ENCODE results near the gene HIPK2.

Gene HIPK2

DNA sequence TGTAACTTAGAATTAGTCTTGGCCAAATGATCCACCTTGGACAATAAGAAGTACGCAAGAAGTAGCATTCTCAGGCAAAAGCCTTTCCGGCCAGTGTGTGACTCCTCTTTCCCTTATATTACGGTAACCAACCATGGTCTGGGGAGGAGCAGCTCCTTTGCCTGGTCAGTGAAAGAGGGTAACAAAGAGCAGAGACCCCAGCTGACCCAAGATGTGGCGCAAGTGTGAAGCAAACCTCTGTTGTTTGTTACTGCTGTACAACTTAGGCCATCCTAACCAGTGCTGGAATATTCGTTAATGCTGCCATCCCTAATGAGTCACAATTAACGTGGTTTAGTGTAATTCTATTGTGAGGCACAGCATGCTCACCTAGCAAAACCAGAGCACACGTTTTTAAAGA is 44.0 kb downstream of the HIPK2 start:
- DNase-seq, result no peak

DNA sequence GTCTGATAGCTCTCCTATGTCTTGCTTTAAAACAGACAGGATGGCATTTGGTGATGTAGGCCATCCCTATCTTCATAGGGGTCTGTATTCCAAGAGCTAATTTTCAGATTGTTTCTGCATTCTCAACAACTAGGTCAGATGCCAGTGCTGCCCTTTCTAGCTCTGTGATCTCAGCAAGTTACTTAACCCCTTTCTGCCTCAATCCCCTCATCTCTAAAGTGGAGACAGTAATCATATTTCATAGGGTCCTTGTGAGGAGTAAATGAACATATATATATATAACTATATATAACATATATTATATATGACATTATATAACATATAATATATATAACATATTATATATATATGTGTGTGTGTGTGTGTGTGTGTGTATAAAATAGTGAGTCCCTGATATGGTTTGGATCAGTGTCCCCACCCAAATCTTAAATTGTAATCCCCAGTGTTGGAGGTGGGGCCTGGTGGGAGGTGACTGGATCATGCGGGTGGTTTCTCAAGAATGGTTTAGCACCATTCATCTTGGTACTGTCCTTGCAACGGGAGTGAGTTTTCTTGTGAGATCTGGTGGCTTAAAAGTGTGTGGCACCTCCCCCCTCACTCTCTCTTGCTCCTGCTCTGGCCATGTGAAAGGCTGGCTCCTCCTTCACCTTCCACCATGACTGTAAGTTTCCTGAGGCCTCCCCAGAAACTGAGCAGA is 45.2 kb downstream of the HIPK2 start:
- no peak for DNase-seq

DNA sequence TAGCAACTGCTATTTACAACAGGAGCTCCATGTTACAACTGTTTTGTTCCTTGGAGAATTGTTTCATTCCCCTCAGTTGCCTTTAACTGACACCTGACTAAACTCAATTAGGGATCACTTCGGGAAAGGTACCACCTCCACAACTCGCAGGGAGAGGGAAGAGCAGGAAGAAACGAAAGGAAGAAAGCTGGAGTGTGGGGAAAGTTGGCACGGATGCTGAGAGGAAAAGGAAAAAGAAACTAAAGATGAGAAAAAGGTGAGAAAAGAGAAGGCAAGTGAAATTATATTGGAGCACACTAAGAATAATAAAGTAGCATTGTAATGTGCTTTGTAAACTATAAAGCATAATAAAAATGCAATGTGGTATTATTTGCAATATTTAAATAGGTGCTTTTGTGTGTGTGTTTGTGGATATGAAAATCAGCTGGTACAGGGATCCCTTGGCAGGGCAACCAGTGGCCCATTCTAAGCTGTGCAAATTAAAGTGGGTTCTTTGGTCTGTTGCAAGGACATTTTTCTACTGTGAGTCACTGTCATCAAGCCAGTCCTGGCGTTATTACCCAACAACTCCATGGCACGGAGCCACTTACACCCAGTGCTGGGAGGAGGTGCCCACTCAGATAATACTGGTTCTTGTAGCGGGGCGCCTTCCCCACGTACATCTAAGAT is 45.9 kb downstream of the HIPK2 start:
- DNase-seq, result peak in 9 of 14 donors; percentile 15 to 74 (median 53)

DNA sequence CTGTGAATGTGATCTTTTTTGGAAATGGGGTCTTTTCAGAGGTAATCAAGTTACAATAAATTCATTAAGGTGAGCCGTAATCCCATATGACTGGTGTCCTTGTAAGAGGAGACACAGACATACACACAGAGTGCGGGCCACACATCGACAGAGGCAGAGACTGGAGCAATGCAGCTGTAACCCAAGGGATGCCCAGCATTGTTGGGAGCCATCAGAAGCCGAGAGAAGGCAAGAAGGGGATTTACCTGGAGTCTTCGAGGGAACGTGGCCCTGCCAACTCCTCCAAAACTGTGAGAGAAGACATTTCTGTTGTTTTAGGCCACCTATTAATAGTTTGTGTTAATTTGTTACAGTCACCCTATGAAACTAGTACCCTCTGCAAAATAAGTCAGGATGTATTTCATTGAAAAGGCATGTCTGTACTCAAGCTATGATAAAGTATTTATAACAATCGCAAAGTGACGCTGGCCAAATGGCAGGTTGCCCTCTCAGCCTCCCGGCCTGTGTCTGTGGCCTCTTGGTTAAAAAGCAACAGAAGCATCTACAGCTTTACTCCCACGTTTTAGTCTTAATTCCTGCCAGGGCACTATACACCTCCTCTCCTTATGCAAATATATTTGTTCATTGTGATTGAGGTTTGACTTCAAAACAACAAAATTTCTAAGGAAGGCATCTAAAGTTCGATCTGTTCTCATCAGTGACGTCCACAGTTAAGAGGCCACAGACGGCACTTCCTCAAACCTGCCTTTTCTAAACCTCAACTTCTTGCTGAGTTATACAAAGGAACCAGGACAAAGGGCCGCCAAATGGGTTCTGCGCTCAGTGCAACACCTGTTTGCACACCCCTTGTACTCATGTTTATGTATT is 46.8 kb downstream of the HIPK2 start:
- DNase-seq, result no peak

DNA sequence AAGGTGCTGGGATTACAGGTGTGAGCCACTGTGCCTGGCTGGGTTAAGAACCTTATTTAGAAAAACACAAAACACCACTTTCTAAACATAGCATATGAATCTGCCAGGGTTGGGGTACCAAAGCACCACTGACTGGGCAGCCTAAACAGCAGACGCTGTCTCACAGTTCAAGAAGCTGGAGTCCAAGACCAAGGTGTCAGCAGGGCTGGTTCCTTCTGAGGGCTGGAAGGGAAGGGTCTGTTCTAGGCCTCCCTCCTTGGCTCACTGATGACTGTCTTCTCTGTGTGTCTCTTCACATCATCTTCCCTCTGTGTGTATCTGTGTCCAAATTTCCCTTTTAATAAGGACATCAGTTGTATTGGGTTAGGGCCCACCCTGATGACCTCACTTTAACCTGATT is 49.6 kb downstream of the HIPK2 start:
- no peak for DNase-seq

DNA sequence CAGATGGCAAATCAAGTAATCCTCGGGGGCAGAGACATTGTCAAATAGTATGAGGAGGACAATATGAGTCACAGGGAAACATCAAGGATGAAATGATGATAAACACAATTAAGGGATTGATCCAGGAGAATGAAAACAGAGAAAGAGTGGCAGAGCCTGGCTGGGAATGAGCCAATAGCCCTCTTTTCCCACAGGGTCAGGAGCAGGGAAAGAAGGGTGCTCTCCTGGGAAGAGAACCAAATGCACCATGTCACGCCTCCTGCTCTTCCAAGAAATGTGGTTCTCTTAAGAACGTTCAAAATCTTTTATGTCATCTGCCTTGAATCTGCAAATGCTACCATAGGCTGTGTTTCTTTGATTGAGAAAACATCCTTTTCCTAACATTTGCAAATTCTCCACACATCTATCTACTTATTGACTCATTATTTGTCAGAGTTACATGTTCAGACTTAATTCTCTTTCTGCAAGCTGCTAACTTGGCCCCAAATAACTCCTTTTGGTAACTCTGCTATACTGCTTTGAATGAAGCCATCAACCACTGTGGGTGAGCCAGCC is 50.6 kb downstream of the HIPK2 start:
- no peak for DNase-seq

DNA sequence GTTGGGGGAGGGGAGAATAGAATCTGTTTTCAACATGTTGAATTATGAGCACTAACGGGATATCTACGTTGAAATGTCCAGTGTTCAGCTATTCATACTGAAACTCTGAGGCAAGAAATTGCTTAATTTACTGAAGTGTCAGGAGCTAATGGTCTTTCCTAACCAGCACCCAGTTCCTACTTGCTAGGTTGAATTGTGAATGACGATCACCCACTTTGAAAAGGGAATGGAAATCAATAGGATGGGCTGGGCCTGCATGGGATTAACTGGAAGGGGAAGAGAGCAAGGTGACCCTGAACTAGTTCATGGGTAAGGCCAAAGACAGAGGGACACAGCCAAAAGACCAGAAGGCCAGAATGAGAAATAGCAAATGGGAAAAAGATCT is 51.3 kb downstream of the HIPK2 start:
- DNase-seq, result no peak

DNA sequence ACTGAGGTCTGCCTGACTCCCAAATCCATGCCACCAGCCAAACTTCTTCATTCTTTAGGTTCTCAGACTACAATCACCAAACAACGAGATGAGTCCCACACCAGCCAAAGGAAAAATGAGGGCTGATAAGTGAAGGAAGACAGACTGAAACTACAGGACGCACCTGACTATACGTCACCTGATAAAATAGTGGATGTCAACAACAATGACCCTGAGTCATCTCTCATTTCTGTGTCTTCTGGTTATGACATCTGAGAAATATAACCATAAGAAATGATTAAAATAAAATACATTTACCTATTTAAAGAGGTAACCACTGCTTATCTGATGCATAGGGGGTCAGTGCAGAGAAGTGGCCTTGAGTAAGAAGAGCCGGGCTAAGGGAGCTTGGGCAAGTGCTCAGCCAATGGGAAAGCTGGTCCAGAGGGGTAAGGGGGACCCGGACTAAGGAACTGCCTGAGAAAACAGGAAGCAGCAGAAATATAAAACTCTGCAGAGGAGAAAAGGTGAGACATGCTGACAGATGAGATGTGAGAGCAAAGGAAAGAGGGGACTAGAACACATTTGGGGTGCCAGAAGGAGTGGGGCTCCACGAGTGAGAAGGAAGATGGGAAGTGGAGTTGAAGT is 51.8 kb downstream of the HIPK2 start:
- DNase-seq, result no peak

DNA sequence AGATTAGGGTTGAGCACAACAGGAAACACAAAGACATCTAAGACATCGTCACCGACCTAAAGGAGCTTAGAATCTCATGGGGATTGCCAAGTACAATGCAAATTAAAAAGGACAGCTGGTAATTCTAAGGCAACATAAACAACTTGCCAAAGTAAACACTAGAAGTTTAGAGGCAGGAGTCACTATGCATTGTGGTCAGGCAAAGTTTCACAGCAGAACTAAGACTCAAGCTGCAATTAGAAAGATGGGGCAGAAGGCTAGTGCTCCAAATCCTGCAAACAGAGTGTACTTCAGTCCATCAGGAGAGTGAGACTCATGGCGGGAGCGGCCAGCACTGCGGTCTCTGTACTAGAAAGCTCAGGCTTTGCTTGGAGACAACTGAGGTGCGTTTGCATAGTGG is 52.7 kb downstream of the HIPK2 start:
- DNase-seq, result no peak

DNA sequence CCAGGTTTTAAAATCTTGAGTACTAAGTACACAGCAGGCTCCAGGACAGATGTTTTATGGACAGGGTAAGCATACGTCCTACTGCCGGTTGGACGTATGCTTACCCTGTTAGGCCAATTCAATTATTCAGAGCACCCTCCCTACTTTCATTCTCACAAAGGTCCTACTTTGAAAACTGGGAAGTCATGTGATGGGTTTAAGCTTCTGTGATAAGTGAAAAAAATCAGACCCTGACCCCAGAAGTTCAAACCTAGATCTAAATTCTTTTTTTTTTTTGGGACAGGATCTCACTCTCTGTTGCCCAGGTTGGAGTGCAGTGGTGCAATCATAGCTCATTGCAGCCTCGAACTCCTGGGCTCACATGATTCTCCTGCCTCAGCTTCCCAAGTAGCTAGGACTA is 55.2 kb downstream of the HIPK2 start:
- DNase-seq, result no peak

DNA sequence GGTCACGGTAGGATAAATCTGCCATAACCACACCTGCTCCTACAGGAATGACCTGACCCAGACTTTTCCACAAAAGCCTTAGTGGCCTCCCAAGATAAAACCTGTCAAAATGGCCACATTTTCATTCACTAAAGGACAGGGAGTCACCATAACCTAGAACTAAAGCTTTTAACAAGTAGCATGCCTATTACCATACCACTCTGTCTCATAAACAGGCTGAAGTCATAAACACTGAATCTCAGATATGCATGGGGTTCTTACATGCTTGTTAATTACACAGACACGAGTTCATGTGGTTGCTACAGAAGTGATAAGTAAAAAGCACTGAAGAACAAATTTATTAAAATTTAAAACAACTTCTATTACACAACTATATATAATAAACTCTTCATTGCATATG is 56.0 kb downstream of the HIPK2 start:
- DNase-seq, result no peak

DNA sequence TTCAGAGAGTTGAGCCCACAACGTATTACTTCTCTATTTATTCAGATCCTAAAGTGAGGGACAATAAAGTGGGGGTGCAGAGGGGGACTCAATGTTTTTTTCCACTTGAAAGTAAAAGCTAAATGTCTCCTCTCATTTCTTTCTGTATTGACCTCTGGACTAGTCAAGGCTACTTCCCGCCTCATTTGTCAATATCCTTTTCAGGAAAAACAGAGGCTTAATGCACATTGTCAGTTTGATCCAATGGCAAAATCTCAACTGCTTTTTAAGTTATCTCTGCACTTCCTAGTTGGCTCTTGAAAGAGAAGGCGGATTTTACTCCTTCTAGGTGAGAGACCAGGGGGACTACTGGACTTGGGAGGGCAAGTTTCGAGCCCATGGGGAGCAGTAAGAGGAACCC is 56.4 kb downstream of the HIPK2 start:
- no peak for DNase-seq

DNA sequence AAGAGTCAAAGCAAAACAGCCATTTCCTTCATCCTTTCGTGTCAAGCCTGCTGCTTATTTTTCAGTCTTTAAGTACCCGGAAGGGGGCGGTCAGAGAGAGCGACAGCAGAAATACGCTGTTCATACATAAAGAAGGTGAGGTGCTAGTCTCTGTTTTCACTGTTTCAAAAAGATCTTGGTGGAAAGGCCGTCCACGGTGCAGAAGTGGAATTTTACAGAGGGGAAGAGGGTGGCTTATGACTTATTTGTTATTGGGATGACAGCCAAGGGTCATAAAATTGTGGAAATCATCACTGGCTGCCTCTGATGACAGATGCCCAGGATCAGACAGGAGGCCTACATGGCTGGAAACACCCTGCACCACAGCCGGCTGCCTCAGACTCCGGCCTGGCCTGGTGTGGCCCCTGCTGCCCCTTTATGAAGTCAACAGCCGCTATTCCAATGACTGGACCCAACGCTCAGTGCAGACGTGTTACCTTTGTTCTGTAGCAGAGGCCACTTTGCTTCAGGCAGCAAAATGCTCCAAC is 57.0 kb downstream of the HIPK2 start:
- DNase-seq, result no peak

DNA sequence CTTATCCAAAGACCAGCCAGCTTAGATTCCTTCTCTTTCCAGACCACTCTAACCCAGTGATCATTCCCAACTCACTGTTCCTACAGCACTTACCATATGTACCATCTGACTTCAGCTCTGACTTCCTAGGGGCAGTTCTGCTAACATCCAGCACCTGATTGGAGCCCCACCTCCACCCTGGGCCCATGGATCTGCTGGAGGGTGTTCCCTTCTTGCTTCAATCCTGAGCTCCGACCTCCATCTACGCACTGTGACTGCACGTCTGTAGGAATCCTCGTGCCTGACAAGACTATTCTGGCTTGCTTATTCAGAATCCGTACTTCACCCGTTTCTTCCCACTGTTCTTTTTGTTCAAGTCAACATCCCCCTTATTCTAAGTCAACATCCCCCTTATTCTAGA is 57.6 kb downstream of the HIPK2 start:
- DNase-seq, result no peak

DNA sequence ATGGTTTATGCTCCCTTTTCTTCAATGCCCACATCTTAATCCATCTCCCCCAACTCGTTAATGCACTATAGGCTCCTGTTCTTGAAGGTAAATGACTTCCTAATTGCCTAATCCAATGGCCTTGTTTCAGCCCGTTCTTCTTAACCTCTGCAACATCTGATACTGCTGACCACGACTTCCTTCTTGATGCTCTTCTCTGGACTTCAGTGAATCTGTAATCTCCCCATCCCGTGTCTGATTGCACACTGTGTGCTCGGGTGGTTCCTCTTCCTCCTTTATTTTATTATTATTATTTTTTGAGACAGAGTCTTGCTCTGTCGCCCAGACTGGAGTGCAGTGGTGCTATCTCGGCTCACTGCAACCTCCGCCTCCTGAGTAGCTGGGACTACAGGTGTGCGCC is 58.9 kb downstream of the HIPK2 start:
- no peak for DNase-seq

DNA sequence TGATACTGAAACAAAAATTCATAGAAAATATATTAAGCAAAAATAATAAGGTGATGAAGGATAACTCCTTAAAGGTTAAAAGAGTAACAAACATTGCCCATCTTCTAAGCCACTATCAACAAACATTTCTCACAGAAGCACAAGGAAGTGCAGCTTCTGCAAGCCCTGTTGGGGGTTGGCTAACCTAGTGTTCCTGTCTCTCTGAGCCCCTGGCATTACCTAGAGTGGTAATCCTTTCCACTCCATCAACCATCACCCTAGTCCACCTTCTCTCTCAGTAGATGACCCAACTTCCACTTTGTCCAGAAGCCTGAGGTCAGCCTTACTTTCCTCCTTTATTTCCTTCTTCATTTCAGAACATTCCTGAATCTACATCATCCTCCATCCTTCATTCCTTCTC is 59.7 kb downstream of the HIPK2 start:
- DNase-seq, result no peak

DNA sequence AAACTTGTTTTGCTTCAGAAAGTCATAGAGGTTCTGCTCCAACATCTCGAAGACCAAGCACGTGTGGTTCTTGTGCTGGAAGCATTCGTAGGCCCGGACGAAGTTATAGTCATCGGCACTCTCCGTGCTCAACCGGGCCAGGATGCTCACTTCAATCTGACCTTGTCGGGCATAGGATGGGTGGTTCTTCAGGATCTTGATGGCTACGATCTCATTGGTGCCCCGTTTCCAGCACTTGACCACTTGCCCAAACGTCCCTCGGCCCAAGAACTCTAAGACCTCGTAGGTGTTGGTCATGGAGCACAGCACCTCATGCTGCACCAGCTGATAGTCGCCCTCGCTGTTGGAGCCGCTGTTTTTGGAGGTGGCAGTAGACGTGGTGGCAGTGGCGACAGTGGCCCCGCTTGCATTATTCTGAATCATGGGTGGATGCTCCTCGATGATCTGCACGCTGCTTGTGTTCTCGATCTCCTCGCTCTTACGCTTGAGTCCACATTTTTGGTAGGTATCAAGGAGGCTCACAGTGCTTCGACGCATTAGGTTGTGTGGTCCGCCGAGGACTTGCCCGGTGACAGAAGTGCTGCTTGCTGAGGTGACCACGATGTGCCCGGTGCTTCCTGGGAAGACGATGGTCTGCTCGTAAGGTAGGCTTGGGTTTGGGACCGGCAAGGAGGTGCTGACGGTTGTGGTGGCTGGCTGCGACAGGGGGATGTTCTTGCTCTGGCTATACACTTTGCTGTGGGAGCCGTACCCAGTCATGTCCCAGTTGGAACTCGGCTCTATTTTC is 61.4 kb downstream of the HIPK2 start:
- no peak for DNase-seq

DNA sequence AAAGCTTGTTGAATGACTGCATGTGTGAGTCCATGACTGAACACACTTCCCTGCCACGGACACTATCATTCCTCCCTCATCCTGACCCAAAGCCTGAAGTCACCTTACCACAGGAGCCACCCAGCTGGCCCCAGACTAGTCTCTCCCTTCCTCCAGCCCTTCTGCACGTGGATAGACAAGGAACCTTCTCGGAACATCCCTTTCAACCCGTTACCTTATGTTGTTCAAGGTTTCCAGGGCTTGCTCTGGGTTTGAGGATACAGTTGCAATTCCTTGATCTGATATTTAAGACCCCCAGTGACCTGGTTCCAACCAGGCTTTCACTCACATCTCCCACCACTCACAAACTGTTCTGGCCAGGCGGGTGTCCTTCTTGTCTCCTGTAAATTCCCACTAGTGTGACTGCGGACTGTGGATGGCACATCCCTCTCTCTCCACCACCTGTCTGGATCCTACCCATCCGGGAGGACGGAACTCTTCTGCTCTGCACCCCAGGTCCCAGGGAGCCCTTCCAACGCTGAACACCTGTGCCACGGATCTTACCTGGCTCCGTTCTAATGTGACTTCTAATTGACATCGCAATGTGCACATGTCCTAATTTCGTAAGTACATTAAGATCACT is 62.5 kb downstream of the HIPK2 start:
- no peak for DNase-seq

DNA sequence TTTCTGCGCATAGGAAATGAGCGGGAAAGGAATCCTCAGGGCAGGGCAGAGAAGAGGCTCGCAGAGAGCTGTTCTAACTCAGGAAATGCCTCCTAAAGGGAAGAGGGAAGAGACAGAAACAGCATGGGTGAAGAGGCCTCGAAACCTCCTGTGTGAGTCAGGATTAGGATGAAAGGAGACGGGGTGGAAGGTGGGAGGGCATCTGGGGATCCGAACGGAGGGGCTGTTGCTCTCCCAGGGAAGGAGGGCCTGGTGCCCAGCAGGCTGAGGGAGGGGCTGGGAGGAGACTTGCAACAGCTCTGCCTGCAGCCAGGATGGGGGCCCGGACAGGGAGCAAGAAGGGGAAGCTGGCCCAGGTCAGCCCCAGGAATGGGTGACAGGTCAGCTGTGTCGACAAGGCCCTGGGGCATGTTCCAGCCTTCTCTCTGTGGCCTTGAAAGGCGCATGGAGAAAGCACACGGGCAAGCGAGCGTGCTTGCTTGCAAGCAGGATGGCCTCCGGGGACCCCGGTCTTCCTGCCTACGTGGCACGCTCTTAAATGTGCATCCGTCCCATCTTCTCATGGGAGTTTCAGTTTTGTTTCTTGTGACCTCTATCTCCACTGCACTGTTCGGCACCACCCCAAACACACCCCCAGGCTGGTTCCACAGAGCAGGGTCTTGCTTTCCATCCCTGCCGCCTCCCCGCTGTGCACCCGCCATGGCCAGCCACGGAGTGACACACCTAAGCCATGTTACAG is 63.5 kb downstream of the HIPK2 start:
- DNase-seq, result no peak

DNA sequence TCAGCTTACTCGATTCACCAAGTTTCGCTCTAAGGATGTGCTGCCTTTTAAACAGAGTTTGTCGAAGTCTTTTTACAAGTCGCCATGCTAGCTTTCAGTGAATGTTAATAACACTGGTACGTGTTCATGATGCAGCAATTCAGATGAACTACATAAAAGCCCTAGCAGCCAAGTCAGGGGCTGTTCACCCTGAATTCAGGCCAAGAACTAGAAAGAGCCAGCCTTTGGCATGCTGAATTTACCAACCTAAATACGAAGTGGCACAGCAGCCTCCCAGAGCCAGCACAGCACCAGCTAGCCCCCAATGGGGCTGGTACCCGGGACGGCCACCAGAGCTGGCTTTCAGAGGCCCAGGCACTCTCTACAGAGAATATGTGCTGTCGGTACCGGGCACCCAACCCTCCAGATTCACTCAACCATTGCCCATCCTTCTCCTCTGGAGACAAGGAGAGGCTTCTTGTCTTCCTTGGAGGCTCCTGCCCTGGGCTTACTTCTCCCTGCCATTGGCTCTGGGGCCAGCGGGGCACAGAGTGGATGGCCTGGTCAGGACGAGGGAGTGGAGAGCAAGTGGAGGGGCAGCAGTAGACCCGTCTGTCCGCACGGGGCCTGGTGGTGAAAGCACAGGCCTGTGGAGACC is 64.2 kb downstream of the HIPK2 start:
- DNase-seq, result no peak
